Stimulated activated naive CD8-positive, alpha-beta T cell treated with anti-CD3 and anti-CD28 coated beads, Interleukin-15, Interleukin-2, amounts not matched to agents 100 ng/mL and 50 ng/mL, for 24 hours (primary cell): Measurements from ENCODE around the gene SRCIN1.
A peak's percentile ranks its signal among the peaks of the same experiment; 100 is the strongest.
"Not testable (repeated sequence)": the region's sequence is repeated elsewhere in the genome, so short reads cannot be mapped to it uniquely, and the experiment has no call there.

Source experiments
- H3K27ac Mint-ChIP-seq: one replicate; pipeline ENCODE4 v1.8.0; 2021; ENCODE audit warnings: mild to moderate bottlenecking, mixed read lengths
- H3K27me3 Mint-ChIP-seq: one replicate; pipeline ENCODE4 v1.8.0; 2021; ENCODE audit warnings: mixed read lengths
- H3K36me3 Mint-ChIP-seq: one replicate; pipeline ENCODE4 v1.8.0; 2021; ENCODE audit warnings: low read depth, mixed read lengths
- H3K4me1 Mint-ChIP-seq: one replicate; pipeline ENCODE4 v1.8.0; 2021; ENCODE audit warnings: low read depth, mixed read lengths
- H3K4me3 Mint-ChIP-seq: one replicate; pipeline ENCODE4 v1.8.0; 2021; ENCODE audit warnings: mild to moderate bottlenecking, mixed read lengths
- H3K9me3 Mint-ChIP-seq: one replicate; pipeline ENCODE4 v1.8.0; 2021; ENCODE audit warnings: mixed read lengths

Gene SRCIN1, protein sequence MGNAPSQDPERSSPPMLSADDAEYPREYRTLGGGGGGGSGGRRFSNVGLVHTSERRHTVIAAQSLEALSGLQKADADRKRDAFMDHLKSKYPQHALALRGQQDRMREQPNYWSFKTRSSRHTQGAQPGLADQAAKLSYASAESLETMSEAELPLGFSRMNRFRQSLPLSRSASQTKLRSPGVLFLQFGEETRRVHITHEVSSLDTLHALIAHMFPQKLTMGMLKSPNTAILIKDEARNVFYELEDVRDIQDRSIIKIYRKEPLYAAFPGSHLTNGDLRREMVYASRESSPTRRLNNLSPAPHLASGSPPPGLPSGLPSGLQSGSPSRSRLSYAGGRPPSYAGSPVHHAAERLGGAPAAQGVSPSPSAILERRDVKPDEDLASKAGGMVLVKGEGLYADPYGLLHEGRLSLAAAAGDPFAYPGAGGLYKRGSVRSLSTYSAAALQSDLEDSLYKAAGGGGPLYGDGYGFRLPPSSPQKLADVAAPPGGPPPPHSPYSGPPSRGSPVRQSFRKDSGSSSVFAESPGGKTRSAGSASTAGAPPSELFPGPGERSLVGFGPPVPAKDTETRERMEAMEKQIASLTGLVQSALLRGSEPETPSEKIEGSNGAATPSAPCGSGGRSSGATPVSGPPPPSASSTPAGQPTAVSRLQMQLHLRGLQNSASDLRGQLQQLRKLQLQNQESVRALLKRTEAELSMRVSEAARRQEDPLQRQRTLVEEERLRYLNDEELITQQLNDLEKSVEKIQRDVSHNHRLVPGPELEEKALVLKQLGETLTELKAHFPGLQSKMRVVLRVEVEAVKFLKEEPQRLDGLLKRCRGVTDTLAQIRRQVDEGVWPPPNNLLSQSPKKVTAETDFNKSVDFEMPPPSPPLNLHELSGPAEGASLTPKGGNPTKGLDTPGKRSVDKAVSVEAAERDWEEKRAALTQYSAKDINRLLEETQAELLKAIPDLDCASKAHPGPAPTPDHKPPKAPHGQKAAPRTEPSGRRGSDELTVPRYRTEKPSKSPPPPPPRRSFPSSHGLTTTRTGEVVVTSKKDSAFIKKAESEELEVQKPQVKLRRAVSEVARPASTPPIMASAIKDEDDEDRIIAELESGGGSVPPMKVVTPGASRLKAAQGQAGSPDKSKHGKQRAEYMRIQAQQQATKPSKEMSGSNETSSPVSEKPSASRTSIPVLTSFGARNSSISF

DNA sequence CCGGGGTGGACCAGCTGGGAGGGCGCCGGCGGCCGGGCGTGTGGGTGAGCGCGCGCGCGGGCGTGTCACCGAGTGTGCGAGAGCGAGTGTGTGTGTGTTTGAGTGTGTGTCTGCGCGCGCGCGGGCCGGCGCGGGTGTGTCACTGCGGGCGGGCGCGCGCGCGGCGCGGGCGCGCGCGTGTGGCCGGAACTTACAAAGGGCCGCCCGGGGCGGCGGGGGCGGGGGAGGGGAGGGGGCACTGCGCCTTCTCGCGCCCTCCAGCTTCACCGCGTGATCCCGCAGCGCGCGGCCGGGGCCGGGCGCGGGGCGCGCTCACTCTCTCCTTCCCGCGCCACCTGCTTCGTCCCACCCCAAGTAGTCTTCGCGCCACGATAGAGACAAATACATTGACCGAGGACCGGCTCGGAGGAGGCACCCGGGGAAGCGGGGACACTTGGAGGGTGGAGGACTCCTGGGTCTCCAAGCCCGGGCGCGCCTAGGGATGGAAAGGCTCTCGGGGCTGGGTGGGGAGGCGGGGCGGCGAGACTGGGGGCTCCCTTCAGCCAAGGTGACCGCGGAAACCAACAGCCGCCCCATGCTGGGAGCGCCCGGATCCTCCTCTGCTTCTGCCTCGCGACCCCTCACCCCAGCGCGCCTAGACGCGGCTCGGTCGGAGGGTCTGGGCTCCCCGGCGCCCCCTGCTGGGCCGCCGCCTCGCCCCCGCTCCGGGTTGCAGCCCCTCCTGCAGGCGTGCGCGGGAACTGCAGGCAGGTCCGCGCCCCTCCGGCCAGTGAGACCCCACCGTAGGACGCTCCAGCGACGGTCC lies at the start of gene SRCIN1:
TSS of gene SRCIN1 (minus strand) at position 112 of the 805 bp plus-strand sequence. CDS start 247 bp downstream, outside the sequence.
- Mint-ChIP-seq H3K36me3 (no peaks in the 10 kb centered on the region), H3K27me3 (peaks cover 61% of the 10 kb centered on the region), H3K27ac (no peak within 1 kb of the TSS), H3K4me1 (peaks cover 14% of the 10 kb centered on the region), H3K4me3 (peak within 1 kb of the TSS; percentile 59), H3K9me3 (no peaks in the 10 kb centered on the region)

DNA sequence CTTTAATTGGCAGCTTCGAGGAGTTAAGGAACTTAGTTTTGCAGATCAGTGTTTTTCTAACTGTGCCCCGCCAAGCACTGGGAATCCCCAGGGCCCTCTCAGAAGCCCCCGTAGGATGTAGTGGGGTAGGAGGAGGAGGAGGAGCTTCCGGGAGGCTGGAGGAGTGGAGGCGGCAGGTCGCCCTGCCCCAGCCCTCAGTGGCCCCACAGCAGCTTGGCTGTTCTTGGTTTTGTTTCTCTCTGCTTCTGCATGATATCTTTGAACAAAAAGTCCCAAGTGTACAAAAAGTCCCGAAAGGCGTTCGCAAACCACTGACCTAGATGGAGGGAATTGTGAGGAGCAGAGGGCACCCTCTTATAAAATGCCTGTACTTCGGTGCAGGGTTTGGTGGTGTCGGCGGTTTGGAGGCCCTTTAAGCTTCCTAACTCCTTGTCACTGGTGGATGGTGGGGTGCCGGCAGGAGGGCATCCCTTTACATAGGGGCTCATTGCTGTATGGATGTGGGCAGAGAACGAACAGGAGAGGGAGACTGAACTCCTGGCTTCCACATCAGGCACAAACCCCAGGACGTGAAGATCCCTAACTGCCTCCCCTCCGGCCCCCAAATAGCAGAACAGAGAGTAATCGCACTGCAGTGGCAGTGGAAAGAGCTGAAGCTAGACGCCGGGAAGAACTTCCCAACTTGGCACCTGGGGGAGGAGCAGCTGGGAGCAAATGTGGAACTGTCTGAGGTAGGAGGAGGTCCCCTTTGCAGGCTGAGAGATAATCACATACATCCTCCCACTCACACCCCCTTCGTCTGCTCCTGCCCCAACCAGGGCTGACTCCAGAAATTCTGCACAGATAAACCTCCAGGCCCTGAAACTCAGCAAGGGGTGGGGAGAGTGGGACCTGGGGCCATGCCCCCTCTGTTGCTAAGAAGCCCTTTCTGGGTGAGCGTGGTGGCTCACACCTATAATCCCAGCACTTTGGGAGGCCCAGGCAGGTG lies 49.0 kb upstream of the SRCIN1 start:
- H3K27ac Mint-ChIP-seq, result peak overlapping the region; percentile 42
- peak overlapping the region; percentile 44 for H3K4me3 Mint-ChIP-seq
- H3K27me3 Mint-ChIP-seq, result peaks cover 7% of the 10 kb centered on the region
- no peaks in the 10 kb centered on the region for H3K9me3 Mint-ChIP-seq
- H3K36me3 Mint-ChIP-seq, result no peaks in the 10 kb centered on the region
- peaks cover 32% of the 10 kb centered on the region for H3K4me1 Mint-ChIP-seq

DNA sequence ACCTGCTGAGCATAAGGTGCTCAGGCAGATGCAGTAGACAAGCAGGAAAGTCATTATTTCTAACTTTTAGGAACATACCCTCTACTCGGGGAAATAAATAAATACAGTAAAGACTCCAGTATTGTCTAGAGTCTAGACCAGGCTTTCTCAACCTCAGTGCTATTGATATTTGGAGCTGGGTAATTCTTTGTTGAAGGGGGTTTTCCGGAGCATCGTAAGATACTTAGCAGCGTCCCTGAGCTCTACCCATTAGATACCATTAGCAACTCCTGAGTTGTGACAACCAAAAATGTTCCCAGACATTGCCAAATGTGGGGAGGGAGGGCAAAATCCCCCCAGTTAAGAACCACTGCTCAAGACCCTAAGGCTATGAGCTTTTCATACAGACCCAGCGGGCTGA lies 47.9 kb upstream of the SRCIN1 start:
- no peaks in the 10 kb centered on the region for H3K36me3 Mint-ChIP-seq
- H3K4me1 Mint-ChIP-seq, result peaks cover 28% of the 10 kb centered on the region
- H3K27ac Mint-ChIP-seq, result no peak overlapping the region
- H3K4me3 Mint-ChIP-seq, result no peak overlapping the region
- no peaks in the 10 kb centered on the region for H3K9me3 Mint-ChIP-seq
- H3K27me3 Mint-ChIP-seq, result peaks cover 6% of the 10 kb centered on the region

DNA sequence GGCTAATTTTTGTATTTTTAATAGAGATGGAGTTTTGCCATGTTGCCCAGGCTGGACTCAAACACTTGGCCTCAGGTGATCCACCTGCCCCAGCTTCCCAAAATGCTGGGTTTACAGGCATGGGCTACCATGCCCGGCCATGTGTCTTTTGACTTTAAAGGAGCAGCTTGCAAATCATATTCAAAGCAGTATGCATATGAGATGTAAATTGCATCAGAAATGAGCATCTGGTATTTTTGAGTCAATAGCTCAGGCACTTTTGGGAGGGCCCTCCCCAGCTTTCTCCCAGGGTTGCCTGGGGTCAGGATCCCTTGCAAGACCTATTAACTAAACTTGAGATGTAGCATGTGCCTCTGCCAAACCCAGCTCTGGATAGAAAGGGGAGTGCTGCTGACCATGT lies 47.5 kb upstream of the SRCIN1 start:
- Mint-ChIP-seq H3K4me3 (no peak overlapping the region), H3K27me3 (peaks cover 3% of the 10 kb centered on the region), H3K9me3 (no peaks in the 10 kb centered on the region), H3K4me1 (peaks cover 24% of the 10 kb centered on the region), H3K27ac (no peak overlapping the region), H3K36me3 (no peaks in the 10 kb centered on the region)

DNA sequence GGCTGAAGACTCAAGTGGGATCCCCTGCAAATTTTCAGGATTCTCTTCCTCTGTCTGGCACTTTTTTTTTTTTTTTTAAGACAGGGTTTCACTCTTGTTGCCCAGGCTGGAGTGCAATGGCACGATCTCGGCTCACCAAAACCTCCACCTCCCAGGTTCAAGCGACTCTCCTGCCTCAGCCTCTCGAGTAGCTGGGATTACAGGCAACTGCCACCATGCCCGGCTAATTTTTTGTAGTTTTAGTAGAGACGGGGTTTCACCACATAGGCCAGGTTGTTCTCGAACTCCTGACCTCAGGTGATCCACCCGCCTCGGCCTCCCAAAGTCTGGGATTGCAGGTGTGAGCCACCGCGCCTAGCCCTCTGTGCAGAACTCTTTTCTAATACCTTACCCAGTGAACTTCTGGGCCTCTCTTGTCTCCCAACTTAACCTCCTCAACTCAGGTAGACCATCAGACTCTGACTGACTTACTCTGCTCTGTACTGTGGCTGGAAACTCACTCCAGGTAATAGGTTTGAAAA lies 45.0 kb upstream of the SRCIN1 start:
- H3K9me3 Mint-ChIP-seq, H3K27ac Mint-ChIP-seq, H3K36me3 Mint-ChIP-seq, H3K27me3 Mint-ChIP-seq, H3K4me3 Mint-ChIP-seq: not testable (repeated sequence)
- H3K4me1 Mint-ChIP-seq, result peaks cover 19% of the 10 kb centered on the region

DNA sequence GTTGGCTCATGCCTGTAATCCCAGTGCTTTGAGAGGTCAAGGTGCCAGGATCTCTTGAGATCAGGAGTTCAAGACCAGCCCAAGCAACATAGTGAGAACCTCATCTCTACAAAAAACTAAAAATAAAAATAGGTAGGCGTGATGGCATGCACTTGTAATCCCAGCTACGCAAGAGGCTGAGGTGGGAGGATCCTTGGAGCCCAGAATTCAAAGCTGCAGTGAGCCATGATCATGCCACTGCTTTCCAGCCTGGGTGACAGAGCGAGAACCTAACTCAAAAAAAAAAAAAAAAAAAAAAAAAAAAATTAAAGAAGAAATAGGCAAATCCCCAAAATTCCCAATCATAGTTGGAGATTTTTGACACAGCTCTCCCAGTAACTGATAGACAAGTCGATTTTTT lies 32.2 kb upstream of the SRCIN1 start:
- Mint-ChIP-seq H3K27me3 (peaks cover 33% of the 10 kb centered on the region), H3K9me3 (no peaks in the 10 kb centered on the region), H3K36me3 (no peaks in the 10 kb centered on the region), H3K4me1 (no peaks in the 10 kb centered on the region), H3K4me3 (no peak overlapping the region), H3K27ac (no peak overlapping the region)

DNA sequence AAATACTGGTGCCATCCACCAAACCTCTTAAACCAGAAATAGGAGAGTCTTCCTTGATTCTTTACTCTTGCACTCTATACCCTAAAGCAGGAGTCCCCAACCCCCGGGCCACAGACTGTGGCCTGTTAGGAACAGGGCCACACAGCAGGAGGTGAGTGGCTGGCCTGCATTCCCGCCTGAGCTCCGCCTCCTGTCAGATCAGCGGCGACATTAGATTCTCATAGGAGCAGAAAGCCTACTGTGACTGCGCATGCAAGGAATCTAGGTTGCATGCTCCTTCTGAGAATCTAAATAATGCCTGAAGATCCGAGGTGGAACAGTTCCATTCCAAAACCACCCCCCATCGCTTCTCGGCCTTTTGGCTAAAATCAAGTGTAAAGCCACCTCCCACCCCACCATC lies 30.3 kb upstream of the SRCIN1 start:
- Mint-ChIP-seq H3K36me3 (no peaks in the 10 kb centered on the region), H3K9me3 (no peaks in the 10 kb centered on the region), H3K27ac (no peak overlapping the region), H3K27me3 (peaks cover 27% of the 10 kb centered on the region), H3K4me3 (no peak overlapping the region), H3K4me1 (no peaks in the 10 kb centered on the region)

DNA sequence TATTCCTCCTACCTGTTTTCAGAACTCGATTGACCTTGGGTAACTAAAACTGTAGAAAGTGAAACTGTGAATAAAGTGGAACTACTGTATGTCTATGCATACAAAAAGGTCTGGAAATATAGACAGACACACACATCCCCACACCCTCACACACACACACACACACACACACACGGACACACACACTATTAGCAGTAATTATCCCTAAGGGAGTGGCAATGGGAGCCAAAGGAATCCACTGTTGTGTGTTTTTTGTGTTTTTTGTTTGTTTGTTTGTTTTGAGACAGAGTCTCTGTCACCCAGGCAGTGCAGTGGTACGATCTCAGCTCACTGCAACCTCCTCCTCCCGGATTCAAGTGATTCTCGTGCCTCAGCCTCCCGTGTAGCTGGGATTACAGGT lies 26.6 kb upstream of the SRCIN1 start:
- no peaks in the 10 kb centered on the region for H3K36me3 Mint-ChIP-seq
- H3K27ac Mint-ChIP-seq, result no peak overlapping the region
- H3K4me3 Mint-ChIP-seq, result no peak overlapping the region
- H3K4me1 Mint-ChIP-seq, result no peaks in the 10 kb centered on the region
- H3K9me3 Mint-ChIP-seq, result no peaks in the 10 kb centered on the region
- peaks cover 19% of the 10 kb centered on the region for H3K27me3 Mint-ChIP-seq

DNA sequence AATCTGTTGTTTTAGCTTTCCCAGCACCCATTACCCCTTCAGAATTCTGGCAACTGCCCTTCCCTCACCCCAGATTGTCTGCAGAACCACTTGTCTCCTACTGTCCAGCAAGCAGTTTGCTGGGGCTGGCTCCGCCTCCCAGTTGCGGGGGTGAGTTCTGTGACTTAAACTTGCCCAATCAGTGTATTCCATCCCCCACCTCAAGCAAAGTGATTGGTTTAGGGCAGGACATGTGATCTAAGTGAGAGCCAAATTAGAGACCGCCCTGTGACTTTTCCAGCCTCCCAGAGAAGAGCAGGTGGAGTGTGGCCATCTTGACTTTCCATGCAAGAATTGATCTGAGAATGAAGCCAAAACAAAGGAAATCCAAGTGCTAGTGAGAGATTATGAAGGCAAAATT lies 22.7 kb upstream of the SRCIN1 start:
- H3K36me3 Mint-ChIP-seq, result no peaks in the 10 kb centered on the region
- H3K27me3 Mint-ChIP-seq, result peaks cover 22% of the 10 kb centered on the region
- H3K9me3 Mint-ChIP-seq, result peaks cover 3% of the 10 kb centered on the region
- H3K4me3 Mint-ChIP-seq, result no peak overlapping the region
- no peak overlapping the region for H3K27ac Mint-ChIP-seq
- peaks cover 6% of the 10 kb centered on the region for H3K4me1 Mint-ChIP-seq

DNA sequence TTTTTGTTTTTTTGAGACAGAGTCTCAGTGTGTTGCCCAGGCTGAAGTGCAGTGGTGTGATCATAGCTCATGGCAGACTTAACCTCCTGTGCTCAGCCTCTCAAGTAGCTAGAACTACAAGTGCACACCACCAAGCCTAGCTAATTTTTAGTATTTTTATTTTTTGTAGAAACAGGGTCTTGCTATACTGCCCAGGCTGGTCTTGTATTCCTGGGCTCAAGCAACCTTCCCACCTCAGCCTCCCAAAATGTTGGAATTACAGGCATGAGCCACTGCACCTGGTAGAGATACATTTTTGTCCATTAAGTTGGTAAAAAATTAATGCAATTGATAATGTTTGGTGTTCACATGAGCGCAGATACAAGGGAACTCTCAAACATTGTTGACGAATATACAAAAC lies 22.2 kb upstream of the SRCIN1 start:
- Mint-ChIP-seq H3K36me3 (no peaks in the 10 kb centered on the region), H3K4me3 (no peak overlapping the region), H3K9me3 (peaks cover 3% of the 10 kb centered on the region), H3K27ac (no peak overlapping the region), H3K4me1 (peaks cover 6% of the 10 kb centered on the region), H3K27me3 (peaks cover 22% of the 10 kb centered on the region)

DNA sequence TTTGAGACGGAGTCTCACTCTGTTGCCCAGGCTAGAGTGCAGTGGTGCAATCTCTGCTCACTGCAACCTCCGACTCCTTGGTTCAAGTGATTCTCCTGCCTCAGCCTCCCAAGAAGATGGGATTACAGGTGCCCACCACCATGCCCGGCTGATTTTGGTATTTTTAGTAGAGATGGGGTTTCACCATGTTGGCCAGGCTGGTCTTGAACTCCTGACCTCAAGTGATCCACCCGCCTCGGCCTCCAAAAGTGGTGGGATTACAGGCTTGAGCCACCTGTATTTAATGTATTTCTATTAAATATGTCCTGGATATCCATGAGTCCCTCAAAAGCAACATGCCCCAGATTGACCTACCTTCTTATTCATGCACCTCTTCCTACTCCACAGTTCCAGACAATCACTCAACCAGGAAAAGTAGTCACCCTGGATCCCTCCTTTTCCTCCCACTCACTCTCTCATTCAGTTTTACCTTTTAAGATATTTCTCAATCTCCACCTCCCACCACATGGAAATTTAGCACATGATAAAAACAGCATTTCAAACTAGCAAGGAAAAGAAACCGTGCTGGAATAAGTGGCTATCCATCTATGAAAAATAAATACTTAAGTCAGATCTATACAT lies 21.0 kb upstream of the SRCIN1 start:
- not testable (repeated sequence) for H3K9me3 Mint-ChIP-seq, H3K4me1 Mint-ChIP-seq, H3K27ac Mint-ChIP-seq, H3K36me3 Mint-ChIP-seq, H3K4me3 Mint-ChIP-seq
- peaks cover 35% of the 10 kb centered on the region for H3K27me3 Mint-ChIP-seq

DNA sequence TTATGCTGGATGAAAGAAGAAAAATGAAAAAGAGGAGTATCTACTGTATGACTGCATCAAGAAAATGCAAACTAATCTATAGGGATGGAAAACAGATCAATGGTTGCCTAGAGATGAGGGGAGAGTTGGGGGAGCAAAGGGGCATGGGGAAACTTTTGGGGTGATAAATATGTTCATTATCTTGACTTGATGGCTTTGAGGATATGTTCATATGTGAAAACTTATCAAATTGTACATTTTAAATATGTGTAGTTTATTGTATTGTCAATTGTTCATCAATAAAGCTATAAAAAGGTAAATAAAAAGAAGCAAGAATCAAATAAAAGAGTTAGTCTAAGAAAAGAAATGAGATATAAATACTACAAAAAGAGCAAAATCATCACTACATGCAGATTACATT lies 19.7 kb upstream of the SRCIN1 start:
- Mint-ChIP-seq H3K36me3 (no peaks in the 10 kb centered on the region), H3K9me3 (peaks cover 3% of the 10 kb centered on the region), H3K27ac (no peak overlapping the region), H3K4me1 (peaks cover 6% of the 10 kb centered on the region), H3K4me3 (no peak overlapping the region), H3K27me3 (peaks cover 47% of the 10 kb centered on the region)

DNA sequence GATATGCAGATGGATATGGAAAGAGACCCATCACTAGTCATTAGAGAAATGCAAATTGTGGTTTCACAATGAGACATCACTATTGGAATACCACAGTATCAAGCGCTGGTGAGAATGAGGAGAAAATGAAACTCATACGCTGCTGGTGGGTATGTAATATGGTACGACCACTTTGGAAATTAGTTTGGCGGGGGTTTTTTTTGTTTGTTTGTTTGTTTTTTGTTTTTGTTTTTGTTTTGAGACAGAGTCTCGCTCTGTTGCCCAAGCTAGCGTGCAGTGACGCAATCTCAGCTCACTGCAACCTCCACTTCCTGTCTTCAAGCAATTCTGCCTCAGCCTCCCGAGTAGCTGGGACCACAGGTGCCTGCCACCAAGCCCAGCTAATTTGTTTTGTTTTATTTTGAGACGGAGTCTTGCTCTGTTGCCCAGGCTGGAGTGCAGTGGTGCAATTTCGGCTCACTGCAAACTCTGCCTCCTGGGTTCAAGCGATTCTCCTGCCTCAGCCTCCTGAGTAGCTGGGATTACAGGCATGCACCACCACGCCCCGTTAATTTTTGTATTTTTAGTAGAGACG lies 19.1 kb upstream of the SRCIN1 start:
- H3K36me3 Mint-ChIP-seq, H3K9me3 Mint-ChIP-seq, H3K4me1 Mint-ChIP-seq: not testable (repeated sequence)
- Mint-ChIP-seq H3K27ac (peak overlapping the region; percentile 49), H3K4me3 (peak overlapping the region; percentile 5), H3K27me3 (peaks cover 49% of the 10 kb centered on the region)
